Ovary (tissue), 3 donors: Measurements from ENCODE around the gene ITGB2.

Experiments used
- EP300 ChIP-seq: sonication (generic); formaldehyde crosslinking; IDR thresholded peaks from one replicate; pipeline ENCODE4 v1.6.1; 2017; ENCODE audit warnings: antibody characterized with exemption
- POLR2A ChIP-seq: fragments of 450-650 bp; IDR thresholded peaks from one replicate; pipeline ENCODE4 v1.6.1; 2017; ENCODE audit warnings: antibody characterized with exemption, mild to moderate bottlenecking, moderate library complexity
- TF ChIP-seq, protein P1 (sequence below), 3 donors: fragments of 450-650 bp in 2 of 3; fragments of 200-600 bp in 1 of 3; IDR thresholded peaks; one replicate each; pipeline versions ENCODE4 v1.5.1 to v1.8.0; 2016 to 2022; ENCODE audit warnings: antibody characterized with exemption in 3 of 3, mild to moderate bottlenecking in 1 of 3
- donor health status: DM: no; HTN: no; CAD: no.

DNA sequence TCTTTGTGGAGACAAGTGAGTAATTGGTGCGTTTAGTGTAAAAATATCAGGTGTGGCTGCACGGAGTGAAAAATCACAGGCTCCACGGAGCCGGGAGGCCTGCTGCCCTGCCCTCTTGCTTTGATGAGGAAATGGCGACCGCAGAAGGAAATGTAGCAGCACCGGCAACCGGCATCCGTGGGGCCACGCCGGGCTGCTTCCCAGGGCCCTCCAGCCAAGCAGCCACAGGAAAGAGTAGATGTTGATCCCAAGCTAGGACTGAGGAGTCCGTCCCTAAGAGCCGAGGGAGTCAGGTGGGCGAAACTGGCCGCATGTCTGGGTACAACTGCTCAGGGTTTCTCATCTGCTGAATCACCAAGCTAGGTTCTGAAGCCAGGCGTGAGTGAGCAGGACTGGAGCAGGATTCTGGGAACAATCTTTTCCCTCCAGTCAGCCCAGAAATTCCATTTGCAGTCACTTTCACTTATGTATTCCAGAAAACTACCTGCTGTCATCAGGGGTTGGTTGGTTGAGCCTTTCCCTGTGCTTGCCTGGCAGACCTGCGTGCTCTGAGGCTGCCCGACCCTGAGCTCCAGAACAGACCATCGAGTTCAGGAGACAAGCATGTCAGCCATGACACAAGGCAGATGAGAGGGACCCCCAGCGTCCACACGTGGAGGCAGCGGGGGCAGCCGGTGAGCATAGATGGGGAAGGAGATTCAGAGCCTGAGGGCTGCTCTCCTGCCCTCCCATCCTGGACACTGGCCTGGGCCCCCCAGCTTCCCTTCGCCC is 5.8 kb upstream of the ITGB2 start:
- no peak for TF ChIP-seq POLR2A
- TF ChIP-seq, protein P1, sequence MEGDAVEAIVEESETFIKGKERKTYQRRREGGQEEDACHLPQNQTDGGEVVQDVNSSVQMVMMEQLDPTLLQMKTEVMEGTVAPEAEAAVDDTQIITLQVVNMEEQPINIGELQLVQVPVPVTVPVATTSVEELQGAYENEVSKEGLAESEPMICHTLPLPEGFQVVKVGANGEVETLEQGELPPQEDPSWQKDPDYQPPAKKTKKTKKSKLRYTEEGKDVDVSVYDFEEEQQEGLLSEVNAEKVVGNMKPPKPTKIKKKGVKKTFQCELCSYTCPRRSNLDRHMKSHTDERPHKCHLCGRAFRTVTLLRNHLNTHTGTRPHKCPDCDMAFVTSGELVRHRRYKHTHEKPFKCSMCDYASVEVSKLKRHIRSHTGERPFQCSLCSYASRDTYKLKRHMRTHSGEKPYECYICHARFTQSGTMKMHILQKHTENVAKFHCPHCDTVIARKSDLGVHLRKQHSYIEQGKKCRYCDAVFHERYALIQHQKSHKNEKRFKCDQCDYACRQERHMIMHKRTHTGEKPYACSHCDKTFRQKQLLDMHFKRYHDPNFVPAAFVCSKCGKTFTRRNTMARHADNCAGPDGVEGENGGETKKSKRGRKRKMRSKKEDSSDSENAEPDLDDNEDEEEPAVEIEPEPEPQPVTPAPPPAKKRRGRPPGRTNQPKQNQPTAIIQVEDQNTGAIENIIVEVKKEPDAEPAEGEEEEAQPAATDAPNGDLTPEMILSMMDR (IDR thresholded peaks at IDR 0.05) = no peak
- TF ChIP-seq EP300 = no peak
